Subcutaneous adipose tissue (tissue), 4 donors: ENCODE measurements around the gene NDUFA3. TPM values are rescaled to one million over a fixed set of nuclear protein-coding genes. Genes with fewer than 3 reads are reported as not detected.

Source experiments
- total RNA-seq, 4 donors: library from RNA; depleted of rRNA; stranded (reverse); fragments of >200 nt; gene quantifications; one replicate each; pipeline ENCODE4 v1.1.0, GENCODE V29; 2016
- TF ChIP-seq, protein P1 (sequence below): fragments of 450-650 bp; IDR thresholded peaks from one replicate; pipeline ENCODE4 v1.5.1; 2016; ENCODE audit warnings: low read depth, mild to moderate bottlenecking, control low read depth, antibody characterized with exemption, moderate library complexity

NDUFA3 gene
- total RNA-seq, 4 donors from 2014 or later, result 9.5 to 89.8 (median 21.8) TPM

DNA sequence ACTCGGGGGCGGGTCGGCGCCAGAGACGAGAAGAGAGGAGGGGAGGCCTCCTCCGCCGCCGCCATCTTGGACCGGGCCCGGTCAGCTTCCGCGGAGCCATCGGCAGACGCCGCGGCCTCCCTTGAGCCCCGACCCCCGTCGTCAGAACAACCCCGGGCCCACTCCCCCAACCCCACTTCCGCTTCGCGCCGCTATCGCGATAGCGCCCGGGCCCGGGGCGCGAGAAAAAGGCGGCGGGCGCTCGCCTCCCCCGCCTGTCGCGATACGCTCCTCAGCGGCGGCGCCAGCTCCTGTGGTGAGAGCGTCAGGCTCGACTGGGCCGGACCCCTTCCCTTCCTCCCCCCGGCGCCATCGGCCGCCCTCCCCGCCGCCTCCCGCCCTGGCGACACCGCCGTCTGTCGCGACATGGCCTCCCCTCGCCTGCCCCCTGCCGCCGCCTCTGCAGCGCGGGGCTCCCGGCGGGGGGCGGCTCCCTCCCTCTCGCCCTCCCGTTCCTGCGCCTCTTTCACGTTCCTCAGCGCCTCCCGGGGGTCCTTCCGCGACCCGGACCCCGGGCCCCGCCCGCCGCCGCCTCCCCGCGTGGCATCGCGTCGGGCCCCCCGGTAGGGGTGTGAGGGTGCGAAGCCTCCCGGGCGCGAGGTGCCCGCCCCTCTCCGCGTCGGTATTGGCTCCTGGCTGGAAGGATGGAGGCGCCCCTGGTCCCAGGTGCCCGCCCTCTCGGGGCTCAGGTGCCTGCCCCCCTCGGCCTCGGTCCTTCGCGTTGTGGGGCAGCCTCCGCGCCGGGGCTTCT lies 35.2 kb downstream of the NDUFA3 start, which contains the start of gene CNOT3:
CNOT3 (plus strand) TSS at position 64 of the 790 bp plus-strand sequence. CDS start 5,217 bp downstream, outside the sequence.
- TF ChIP-seq, protein P1, sequence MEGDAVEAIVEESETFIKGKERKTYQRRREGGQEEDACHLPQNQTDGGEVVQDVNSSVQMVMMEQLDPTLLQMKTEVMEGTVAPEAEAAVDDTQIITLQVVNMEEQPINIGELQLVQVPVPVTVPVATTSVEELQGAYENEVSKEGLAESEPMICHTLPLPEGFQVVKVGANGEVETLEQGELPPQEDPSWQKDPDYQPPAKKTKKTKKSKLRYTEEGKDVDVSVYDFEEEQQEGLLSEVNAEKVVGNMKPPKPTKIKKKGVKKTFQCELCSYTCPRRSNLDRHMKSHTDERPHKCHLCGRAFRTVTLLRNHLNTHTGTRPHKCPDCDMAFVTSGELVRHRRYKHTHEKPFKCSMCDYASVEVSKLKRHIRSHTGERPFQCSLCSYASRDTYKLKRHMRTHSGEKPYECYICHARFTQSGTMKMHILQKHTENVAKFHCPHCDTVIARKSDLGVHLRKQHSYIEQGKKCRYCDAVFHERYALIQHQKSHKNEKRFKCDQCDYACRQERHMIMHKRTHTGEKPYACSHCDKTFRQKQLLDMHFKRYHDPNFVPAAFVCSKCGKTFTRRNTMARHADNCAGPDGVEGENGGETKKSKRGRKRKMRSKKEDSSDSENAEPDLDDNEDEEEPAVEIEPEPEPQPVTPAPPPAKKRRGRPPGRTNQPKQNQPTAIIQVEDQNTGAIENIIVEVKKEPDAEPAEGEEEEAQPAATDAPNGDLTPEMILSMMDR, result no peak

DNA sequence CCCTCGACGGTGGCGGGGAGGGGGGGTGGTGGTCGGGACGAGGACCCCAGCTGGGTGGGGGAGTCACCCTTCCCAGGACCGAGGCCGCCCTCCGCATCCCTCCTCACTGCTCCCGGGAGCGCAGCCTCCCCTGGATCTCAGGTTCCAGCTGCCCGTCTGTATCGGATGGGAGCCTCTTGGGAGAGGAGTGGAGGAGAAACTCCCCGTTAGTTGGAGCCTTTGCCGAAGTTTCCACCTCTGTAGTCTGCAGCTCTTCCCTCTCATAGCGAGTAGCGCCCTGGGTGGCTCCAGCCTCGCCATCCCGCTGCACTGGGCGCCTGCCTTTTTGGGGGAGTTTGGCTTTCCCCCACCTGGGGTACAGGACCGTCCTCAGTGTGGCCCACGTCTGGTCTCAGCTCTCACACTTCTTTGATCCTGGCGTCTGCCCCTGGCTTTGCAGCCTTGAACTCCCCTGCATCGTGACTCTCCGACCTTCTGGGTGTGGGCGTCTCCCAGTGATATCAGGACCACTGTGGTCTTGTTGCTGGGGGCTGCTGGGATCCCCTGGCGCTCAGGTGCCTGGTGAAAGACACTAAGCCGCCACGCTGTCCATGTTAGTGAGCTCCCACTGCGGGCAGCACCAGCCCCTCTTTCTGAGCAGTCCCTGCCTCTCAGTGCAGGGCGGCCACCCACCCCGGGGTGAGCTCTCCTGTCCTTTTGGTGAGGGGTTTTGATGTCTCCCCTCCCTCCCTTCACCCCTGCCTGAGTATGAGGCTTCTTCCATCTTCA lies 36.0 kb downstream of the NDUFA3 start:
- TF ChIP-seq, protein P1, result no peak

DNA sequence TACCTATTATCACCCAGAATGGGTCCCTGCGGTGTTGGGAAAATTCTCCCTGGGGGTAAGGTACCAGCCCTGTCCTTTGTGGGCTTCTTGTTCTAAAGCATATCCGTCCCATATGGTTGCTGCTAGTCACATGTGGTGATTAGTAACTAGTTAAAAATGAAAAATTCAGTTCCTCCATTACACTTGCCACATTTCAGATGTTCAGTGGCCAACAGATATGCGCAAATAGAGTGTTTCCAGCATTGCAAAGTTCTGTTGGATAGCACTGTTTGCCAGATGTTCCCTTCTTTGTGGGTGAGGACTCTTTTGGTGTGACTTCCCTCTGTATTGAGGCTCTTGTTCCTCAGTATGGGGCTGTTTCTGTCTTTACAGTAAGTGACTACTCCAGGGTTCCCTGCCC lies 38.7 kb downstream of the NDUFA3 start:
- TF ChIP-seq, protein P1, result no peak

DNA sequence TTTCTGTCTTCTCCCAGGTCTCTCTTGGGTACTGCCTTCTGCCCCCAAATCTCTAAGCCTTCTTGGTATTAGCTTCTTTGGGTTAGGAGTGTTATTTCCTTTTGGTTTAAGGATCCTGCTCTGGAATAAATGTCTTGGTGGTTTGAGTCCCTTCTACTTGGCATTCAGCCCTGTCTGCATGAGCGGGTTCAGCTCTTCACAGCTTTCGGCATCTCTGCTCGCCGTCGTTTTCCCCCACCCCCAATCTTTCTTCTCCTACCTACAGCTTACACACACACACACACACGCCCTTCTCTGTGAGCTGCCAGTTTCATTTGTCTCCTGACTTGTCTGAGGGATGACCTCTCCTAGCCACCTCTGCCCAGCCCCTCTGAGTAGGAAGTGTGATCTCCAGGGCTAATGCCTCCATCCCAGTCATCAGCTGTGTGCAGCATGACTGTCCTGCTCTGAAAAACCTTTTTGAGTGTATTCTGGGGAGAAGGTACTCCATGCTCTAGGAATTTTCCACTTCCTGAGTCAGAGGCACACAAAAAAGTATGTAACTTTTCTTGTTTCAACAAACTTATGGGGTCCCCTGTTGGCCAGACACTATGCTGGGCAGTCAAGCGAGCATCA lies 39.6 kb downstream of the NDUFA3 start:
- TF ChIP-seq, protein P1, result no peak

DNA sequence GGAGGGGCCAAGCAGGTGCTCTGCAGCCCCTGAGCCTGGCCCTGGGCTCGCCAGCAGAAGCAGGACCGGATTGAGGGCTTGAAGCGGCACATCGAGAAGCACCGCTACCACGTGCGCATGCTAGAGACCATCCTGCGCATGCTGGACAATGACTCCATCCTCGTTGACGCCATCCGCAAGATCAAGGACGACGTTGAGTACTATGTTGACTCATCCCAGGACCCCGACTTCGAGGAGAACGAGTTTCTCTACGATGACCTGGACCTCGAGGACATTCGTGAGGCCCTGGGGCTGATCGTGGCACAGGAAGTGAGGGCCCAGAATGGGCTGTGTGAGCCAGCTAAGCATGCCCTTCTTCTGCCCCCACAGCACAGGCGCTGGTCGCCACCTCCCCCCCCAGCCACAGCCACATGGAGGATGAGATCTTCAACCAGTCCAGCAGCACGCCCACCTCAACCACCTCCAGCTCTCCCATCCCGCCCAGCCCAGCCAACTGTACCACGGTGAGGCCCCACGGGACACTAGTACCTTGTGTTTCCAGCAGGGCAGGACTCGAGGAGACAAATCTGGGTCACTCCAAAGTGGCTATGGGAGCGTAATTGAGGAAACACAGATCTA lies 43.0 kb downstream of the NDUFA3 start:
- TF ChIP-seq, protein P1, result no peak

DNA sequence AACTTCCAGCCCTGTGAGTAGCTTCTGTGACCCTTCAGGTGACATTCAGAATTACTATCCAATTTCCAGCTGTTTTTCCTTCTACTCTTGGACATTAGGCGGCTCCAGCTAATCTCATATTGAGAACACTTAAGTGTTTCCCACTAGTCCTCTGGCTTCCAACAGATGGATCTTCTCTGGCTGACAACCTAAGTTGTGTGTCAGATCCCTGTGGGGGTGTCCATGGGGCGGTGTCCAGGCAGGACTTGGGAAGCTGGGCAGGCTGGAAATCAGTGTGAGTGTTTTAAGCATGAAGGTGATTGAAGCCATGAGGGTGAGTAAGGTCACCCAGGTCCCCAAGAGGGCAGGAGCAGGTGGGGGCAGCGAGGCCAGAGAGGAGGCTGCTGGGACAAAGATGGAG lies 45.0 kb downstream of the NDUFA3 start:
- TF ChIP-seq, protein P1, result no peak
